AG09319 (cell line): ENCODE data around the gene ARHGAP31.

ENCODE experiments used
- DNase-seq: peaks from one replicate; pipeline ENCODE4 v3.0.0-alpha.2; 2010; ENCODE audit warnings: low read depth; ENCODE audit errors: extremely low read depth
- TF ChIP-seq, protein P1 (sequence below): IDR thresholded peaks from 2 replicates; pipeline ENCODE4 v1.5.1; 2011; ENCODE audit warnings: low read depth, mild to moderate bottlenecking, inconsistent platforms, low read length, moderate library complexity

The ARHGAP31 gene

DNA sequence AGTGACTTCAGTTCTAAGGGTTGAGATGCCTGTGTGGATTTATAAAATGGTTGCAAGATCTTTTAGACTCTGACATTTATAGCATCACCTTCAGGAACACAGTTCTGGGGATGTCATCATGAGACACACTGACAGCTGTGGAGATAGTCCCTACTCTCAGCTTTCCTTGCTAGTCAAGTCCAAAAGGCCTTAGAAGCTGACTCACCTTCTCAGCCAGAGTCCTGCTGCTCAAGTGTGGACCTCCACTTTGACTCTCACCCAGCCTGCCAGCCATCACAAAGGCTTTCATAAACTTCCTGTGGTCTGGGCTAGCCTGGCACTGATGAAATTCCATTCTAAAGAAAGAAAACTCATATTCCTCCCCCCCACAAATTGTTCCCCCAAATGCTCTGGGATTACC lies 124.5 kb downstream of the ARHGAP31 start:
- no peak for DNase-seq
- TF ChIP-seq, protein P1, sequence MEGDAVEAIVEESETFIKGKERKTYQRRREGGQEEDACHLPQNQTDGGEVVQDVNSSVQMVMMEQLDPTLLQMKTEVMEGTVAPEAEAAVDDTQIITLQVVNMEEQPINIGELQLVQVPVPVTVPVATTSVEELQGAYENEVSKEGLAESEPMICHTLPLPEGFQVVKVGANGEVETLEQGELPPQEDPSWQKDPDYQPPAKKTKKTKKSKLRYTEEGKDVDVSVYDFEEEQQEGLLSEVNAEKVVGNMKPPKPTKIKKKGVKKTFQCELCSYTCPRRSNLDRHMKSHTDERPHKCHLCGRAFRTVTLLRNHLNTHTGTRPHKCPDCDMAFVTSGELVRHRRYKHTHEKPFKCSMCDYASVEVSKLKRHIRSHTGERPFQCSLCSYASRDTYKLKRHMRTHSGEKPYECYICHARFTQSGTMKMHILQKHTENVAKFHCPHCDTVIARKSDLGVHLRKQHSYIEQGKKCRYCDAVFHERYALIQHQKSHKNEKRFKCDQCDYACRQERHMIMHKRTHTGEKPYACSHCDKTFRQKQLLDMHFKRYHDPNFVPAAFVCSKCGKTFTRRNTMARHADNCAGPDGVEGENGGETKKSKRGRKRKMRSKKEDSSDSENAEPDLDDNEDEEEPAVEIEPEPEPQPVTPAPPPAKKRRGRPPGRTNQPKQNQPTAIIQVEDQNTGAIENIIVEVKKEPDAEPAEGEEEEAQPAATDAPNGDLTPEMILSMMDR = no peak

DNA sequence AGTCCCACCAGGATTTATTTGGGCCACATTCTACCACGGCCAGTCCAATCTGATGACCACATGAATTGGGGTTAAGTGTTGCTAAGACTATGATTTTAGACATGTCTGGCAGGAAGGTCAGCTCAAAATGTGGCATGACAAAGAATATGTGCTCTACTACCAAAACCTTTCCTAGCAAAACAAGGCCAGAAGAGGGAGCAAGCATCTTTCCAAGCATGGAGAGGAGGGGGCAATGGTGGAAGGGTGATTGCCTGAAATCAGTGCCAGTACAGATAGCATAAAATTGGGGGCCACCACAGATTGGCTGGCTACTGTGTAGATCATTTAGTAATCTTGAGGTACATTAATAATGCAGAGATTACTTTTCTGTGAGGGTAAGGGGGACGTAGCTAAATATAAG lies 126.0 kb downstream of the ARHGAP31 start:
- TF ChIP-seq, protein P1 = no peak
- DNase-seq = no peak

DNA sequence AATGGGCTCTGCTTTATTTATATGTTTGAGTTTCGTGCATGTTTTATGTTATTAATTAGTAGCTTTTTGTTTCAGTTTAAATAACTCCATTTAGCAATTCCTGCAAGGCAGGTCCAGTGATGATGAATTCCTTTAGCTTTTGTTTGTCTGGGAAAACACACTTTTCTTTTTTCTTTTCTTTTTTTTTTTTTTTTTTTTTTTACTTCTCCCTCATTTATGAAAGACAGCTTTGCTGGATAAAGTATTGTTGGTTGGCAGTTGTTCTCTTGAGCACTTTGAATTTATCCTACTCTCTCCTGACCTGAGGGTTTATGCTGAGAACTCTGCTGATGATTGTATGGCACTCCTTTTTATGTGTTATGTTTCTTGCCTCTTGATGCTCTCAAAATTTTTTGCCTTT lies 133.5 kb downstream of the ARHGAP31 start:
- TF ChIP-seq, protein P1 = no peak

DNA sequence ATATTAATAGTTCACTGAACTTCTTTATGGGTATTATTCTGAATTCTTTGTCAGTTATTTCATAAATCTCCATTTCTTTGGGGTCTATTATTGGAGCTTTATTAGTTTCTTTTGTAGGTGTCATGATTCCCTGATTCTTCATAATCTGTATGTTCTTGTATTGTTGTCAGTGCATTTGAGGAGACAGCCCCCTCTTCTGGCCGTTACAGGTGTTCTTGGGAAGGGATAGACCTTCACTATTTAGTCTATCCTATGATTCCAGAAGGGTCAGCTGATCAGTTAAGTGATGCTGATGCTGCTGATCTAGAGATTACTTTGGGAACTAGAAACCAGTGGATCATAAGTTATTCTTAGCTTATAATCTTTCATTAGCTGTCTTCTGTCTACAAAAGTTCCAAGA lies 134.4 kb downstream of the ARHGAP31 start:
- no peak for DNase-seq
- TF ChIP-seq, protein P1 = no peak

More for the DNA sequence above, 133.5 kb downstream of the ARHGAP31 start:
- DNase-seq = no peak

DNA sequence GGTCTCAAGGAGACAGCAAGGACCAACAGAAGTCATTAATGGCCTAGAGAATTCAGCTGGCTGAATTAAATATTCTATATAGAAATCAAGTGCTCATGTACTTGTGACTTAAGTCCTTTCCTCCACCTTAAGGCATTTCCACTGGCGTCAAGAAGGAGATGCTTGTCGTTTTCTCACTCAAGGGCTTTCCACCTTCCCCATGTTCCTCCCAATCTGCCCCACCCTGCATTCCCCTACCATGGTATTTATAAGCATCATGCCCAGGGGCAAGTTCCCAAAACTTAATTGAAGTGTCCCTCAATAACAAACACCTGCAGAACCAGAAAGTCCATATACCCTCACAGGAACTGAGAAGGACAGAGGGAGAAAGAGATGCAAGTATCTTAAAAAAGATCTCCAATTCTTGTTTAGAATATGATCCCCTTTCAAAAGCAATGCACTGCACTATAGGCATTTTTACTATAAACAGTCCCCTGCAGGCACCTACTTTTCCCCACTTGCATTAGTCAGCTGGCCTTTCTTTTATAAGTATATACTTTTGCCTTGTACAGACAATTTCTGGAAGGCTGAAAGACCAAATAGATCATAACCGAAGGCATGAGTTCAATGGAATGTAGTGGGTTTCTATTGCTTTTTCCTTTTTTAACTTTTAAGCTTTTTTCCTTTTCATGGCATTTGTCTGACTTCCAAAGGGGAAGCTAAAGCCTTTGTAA lies 139.6 kb downstream of the ARHGAP31 start:
- no peak for DNase-seq
- TF ChIP-seq, protein P1 = no peak

DNA sequence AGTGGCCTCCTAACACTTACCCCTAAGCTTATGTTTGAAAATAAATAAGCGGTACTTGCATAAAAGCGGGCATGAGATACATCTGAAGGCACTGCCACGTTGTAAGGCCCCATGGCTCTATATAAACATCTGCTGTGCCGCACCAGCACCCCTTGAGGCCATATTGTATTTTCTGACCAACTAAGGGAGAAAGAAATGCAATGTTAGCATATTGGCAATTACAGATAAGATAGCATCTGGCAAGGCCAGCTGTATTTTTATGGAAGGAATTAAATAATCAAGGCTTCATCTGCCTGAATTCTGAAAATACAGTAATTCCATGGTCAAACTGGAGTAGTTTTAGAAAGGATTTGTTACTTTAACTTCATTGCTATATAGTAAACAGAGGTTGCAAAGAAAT lies 140.5 kb downstream of the ARHGAP31 start:
- TF ChIP-seq, protein P1 = no peak
- DNase-seq = no peak

DNA sequence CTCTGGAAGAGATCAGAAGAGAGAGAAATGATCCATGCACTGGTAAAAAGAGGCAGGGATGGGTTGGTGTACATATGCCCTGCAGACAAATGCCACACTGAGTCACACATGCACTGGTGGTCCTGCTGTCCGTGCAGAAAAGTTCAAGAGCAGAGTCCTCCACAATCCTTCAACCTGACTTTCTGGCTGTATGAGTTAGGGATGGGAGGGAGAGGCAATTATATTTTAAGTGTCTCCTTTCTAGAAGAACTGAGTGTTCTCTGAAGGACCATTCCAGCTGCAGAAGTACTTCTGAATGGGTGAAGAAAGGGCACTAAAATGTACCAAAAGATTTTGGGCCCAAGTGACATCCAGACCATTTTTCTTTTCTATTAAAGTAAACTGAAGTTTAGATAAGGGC lies 142.8 kb downstream of the ARHGAP31 start:
- DNase-seq = no peak
- TF ChIP-seq, protein P1 = no peak
